Fibroblast of mammary gland (primary cell): ENCODE results near the gene MEGF10.

Experiments
- DNase-seq: peaks from one replicate; pipeline ENCODE4 v3.0.0-alpha.2; 2010; ENCODE audit warnings: low read depth
- H3K4me3 ChIP-seq: 2 replicates; pipeline ENCODE4 v1.5.1; 2011; ENCODE audit warnings: low read depth, mild to moderate bottlenecking, low read length, moderate library complexity; ENCODE audit not compliant: control insufficient read depth
- TF ChIP-seq, protein P1 (sequence below): conservative IDR thresholded peaks from 2 replicates; pipeline ENCODE4 v1.5.1; 2011; ENCODE audit warnings: low read depth, low read length, inconsistent platforms; ENCODE audit not compliant: control insufficient read depth, insufficient read depth

MEGF10 gene

DNA sequence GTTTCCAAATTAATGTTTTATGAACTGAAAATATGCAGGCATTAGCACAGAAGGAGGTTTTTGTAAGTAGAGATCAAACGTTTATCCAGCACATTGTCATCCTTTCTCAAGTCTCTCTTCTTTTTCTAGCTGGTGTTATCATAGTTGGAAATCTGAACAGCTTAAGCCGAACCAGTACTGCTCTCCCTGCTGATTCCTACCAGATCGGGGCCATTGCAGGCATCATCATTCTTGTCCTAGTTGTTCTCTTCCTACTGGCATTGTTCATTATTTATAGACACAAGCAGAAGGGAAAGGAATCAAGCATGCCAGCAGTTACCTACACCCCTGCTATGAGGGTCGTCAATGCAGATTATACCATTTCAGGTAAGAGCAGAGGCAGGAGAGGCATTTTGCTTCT, 154.7 kb downstream of the MEGF10 start:
- no peak for DNase-seq
- no peak overlapping the region for H3K4me3 ChIP-seq
- TF ChIP-seq, protein P1, sequence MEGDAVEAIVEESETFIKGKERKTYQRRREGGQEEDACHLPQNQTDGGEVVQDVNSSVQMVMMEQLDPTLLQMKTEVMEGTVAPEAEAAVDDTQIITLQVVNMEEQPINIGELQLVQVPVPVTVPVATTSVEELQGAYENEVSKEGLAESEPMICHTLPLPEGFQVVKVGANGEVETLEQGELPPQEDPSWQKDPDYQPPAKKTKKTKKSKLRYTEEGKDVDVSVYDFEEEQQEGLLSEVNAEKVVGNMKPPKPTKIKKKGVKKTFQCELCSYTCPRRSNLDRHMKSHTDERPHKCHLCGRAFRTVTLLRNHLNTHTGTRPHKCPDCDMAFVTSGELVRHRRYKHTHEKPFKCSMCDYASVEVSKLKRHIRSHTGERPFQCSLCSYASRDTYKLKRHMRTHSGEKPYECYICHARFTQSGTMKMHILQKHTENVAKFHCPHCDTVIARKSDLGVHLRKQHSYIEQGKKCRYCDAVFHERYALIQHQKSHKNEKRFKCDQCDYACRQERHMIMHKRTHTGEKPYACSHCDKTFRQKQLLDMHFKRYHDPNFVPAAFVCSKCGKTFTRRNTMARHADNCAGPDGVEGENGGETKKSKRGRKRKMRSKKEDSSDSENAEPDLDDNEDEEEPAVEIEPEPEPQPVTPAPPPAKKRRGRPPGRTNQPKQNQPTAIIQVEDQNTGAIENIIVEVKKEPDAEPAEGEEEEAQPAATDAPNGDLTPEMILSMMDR: no peak

DNA sequence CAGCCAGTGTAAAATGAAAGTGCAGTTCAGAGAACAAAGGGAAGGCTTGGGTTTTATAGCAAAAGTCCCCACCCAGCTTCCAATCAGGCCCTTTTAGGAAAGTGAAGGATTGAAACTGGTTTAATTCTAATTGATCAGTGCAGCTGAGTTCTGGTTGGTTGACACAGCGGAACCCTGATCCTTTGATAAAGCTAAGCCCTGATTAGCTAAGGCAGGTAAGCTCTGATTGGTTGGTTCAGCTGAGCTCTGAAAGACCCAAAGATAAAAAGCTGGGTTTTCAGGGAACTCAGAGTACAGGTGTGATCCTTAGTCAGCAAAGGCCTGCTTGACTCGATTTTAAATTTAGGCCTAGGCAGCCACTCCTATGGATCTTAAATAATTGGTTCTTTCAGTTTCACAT, 156.0 kb downstream of the MEGF10 start:
- H3K4me3 ChIP-seq: no peak overlapping the region
- no peak for DNase-seq
- TF ChIP-seq, protein P1: no peak

DNA sequence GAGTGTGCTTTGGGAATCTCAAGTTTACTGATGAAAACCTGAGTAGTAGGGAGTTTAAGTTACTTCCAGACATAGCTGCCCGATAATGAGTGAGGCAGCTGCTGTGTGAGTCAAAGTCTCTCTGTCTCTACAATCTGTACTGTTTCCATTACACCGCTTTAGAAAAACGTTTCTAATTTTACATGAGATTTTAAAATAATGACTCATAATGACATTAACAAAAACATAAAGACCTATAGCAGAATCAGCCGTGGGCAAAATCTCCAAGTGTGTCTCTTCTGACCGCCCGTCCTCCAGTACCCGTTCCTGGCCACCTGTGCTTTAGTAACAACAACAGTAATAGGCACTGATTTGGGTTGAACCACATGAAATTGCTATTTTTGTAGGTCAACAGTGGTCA, 157.2 kb downstream of the MEGF10 start:
- DNase-seq: peak; percentile 53
- H3K4me3 ChIP-seq: no peak overlapping the region
- TF ChIP-seq, protein P1: no peak

DNA sequence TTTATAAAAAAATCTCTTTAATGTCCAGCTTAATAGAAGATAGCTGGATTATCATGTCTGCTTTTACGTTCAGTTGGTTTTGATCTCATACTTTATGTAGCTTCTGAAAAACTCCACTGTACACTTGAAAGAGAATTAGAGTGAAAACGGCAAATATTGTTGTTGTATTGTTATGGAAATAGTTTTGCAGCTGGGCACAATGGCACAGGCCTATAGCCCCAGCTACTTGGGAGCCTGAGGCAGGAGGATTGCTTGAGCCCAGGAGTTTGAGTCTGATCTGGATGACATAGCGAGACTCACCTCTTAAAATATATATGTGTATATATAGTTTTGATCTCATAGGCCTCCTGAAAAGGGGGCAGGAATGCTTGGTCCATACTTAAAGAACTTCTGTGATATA, 159.4 kb downstream of the MEGF10 start:
- TF ChIP-seq, protein P1: no peak
- no peak for DNase-seq
- H3K4me3 ChIP-seq: no peak overlapping the region

DNA sequence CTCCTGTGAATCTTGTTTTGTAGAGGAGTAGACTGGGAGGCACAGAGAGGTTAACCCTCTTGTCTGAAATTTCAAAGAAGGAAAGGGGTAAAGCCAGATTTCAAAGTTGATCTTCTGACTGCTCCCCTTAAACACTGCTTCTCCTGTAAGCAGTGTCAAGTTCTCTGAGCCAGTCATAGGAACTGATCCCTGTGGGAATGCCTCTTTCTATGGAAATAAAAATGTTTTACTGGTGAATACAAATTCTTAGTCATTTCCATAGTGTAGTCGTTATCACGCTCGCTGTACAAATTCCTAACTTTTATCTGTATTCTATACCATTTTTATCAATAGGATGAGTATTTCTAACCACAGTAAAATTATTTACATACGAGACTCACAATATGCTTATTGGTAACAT, 160.5 kb downstream of the MEGF10 start:
- no peak overlapping the region for H3K4me3 ChIP-seq
- no peak for DNase-seq
- TF ChIP-seq, protein P1: no peak

DNA sequence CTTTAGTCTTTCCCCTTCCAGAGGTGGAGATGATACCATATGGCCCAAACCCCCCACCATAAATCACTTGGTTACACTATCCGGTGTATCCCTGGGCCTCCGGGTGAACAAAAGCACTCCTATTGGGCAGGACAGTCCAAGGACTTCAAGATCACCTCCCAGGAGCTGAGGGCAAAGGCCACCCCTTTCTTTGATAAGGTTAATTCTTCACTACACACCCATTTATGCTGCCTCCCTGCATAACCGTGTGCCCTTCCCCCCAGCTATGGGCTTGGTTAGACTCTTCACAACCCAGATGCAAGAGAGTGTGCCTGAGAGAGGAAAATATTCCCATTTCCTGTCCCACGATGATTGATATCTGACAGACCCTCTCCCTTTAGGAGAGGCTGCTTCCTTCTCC, 162.0 kb downstream of the MEGF10 start:
- no peak overlapping the region for H3K4me3 ChIP-seq
- TF ChIP-seq, protein P1: no peak
- DNase-seq: no peak

DNA sequence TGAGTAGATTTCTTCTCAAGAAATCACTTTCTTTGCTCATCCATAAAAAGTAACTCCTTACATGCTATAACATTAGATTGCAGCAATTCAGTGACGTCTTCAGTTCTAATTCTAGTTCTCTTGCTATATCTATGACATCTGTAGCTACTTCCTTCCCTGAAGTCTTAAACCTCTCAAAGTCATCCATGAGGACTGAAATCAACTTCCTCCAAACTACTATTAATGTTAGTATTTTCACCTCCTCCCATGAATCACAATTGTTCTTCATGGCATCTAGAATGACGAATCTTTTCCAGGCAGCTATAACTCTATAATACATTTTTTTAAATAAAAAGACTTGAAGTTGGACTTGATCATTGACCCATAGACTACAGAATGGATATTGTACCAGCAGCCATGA, 180.6 kb downstream of the MEGF10 start:
- TF ChIP-seq, protein P1: no peak

More for the DNA sequence above, 180.6 kb downstream of the MEGF10 start:
- no peak overlapping the region for H3K4me3 ChIP-seq
- DNase-seq: no peak
